Measurements from ENCODE around the gene PROB1. TPM values are rescaled to one million over a fixed set of nuclear protein-coding genes. Genes with fewer than 3 reads are reported as not detected.

The PROB1 gene
- total and polyA plus RNA-seq, 2 of the 13 experiments (the other 11 are each of a cell fraction or from before 2014, with no cell fraction given) = 0.69 to 1.1 TPM

DNA sequence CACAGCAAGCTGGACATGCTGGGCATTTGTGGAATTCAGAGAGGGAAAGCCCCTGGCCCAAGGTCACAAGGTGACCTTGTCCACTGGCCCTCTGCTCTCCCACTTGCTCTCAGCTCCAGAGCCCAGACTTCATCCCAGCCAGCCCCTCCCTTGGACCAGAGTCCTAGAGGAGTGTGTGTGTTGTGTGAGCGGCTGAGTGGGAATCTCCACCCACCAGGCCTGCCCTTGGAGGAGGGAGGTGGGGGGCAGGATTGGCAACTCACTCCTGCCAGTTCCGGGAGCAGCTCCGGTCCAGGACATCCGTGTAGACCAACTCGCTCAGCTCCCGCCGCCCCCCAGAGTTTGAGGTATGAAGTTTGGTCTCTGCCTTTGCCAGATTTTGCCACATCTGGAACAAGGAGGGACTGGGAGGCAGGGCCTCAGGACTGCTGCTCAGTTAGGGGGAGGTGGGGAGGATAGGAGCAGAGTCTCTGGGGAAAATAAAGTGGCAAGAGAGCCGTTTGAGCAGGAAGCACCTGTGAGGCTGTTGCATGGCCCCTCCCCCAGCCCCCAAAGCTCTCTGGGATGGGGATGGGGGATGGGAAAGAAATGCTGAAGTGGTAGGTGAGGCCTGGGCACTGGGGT, 6.6 kb downstream of the PROB1 start (continued):
- TF ChIP-seq HNF1A (IDR thresholded peaks at IDR 0.05; ENCODE audit: low read depth) (no peak), HNF1A (CRISPR knock-in tag; IDR thresholded peaks at IDR 0.05; ENCODE audit: borderline replicate concordance) (no peak), ZNF780A (CRISPR knock-in tag; IDR thresholded peaks at IDR 0.05) (no peak), ATRX (CRISPR knock-in tag; IDR thresholded peaks at IDR 0.05; ENCODE audit: borderline replicate concordance) (no peak), ZSCAN22 (CRISPR knock-in tag; IDR thresholded peaks at IDR 0.05) (no peak), JARID2 (CRISPR knock-in tag; IDR thresholded peaks at IDR 0.05; ENCODE audit: insufficient replicate concordance) (no peak), NFKB2 (CRISPR knock-in tag; IDR thresholded peaks at IDR 0.05; ENCODE audit: borderline replicate concordance) (no peak), BCL6 (CRISPR knock-in tag; IDR thresholded peaks at IDR 0.05) (peak; percentile 58; the same call in 1 of the 2 replicates), ZNF264 (CRISPR knock-in tag; IDR thresholded peaks at IDR 0.05) (no peak), ZNF496 (CRISPR knock-in tag; IDR thresholded peaks at IDR 0.05; ENCODE audit: insufficient replicate concordance) (no peak), NFE2L2 (IDR thresholded peaks at IDR 0.05; ENCODE audit: low read length) (no peak), ZNF513 (CRISPR knock-in tag; conservative IDR thresholded peaks at IDR 0.05) (no peak), SUZ12 (IDR thresholded peaks at IDR 0.05; ENCODE audit: low read depth, low read length) (no peak), NFE2L1 (CRISPR knock-in tag; IDR thresholded peaks at IDR 0.05; ENCODE audit: borderline replicate concordance) (no peak), MTF1 (CRISPR knock-in tag; IDR thresholded peaks at IDR 0.05) (no peak), MIXL1 (CRISPR knock-in tag; IDR thresholded peaks at IDR 0.05) (no peak), TRIM24 (CRISPR knock-in tag; IDR thresholded peaks at IDR 0.05) (no peak), ARID5B (CRISPR knock-in tag; IDR thresholded peaks at IDR 0.05) (peak; percentile 63), DNMT3B (CRISPR knock-in tag; conservative IDR thresholded peaks at IDR 0.05) (no peak)
- TF ChIP-seq, protein P1, sequence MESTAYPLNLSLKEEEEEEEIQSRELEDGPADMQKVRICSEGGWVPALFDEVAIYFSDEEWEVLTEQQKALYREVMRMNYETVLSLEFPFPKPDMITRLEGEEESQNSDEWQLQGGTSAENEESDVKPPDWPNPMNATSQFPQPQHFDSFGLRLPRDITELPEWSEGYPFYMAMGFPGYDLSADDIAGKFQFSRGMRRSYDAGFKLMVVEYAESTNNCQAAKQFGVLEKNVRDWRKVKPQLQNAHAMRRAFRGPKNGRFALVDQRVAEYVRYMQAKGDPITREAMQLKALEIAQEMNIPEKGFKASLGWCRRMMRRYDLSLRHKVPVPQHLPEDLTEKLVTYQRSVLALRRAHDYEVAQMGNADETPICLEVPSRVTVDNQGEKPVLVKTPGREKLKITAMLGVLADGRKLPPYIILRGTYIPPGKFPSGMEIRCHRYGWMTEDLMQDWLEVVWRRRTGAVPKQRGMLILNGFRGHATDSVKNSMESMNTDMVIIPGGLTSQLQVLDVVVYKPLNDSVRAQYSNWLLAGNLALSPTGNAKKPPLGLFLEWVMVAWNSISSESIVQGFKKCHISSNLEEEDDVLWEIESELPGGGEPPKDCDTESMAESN (CRISPR knock-in tag; conservative IDR thresholded peaks at IDR 0.05) = no peak; the same call in 1 of the 2 replicates
